ENCODE measurements around the gene GRK3. TPM values are rescaled to one million over a fixed set of nuclear protein-coding genes. Genes with fewer than 3 reads are reported as not detected.
"Not testable (repeated sequence)": the region's sequence is repeated elsewhere in the genome, so short reads cannot be mapped to it uniquely, and the experiment has no call there.

Gene GRK3
- total RNA-seq, 1 experiment from 2014 or later: 0.98 TPM

DNA sequence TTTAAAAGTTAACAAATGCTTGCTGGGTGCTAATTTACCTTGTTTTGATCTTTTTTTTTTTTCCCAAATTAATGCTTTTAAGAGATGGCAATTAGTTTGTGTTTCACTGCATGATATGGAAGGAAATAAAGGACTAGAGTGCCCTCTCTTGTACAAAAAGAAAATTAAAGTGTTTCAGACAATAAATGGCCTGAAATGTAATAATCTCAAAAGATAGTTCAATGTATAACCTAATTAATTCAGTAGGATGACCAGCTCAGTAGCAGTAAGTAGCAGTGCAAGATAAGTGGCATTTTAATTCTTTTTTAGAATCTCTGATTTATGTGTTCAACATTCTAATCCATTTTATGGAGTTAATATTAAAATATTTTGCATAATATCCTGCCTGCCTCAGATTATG, 137.6 kb downstream of the GRK3 start:
- DNase-seq (ENCODE audit: low read depth): no peak
- in situ Hi-C loops (cut with HindIII; ENCODE audit: low pct_unique_long_range_greater_than_20kb, low sequenced_read_pairs): no loop called here

DNA sequence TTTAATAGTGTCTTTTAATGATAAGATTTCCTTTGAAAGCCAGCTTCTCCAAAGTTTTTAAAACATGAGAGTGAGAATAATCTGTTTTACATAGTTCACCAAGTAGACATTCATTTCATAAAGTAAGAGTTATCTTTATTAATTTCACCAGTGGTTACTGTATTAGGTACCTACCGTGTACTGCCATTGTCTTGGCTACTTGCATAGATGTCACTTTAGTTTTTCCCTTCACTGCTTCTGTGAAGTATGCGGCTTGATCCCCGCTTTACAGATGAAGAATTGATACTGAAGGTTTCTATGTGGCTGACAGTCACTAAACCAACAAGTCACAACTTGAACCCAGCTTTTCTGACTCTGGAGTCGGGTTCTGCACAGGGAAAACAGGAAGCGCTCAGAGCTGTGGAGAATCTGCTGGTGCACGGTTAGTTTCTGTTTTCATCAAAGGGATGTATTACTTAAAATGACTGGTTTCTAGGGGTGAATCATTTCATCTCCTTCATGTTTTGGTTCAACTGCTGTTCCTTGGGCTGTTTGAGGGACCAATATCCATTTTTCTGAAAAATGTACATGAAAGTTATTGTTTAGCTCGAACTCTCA, 138.2 kb downstream of the GRK3 start:
- in situ Hi-C loops (cut with HindIII; ENCODE audit: low pct_unique_long_range_greater_than_20kb, low sequenced_read_pairs): no loop called here
- no peak for DNase-seq (ENCODE audit: low read depth)

- DNase-seq (ENCODE audit: low read depth): no peak
- in situ Hi-C loops (cut with HindIII; ENCODE audit: low pct_unique_long_range_greater_than_20kb, low sequenced_read_pairs): no loop called here
These were observed 140.2 kb downstream of the GRK3 start for GRCh38 chr22:25704701-25705100.

DNA sequence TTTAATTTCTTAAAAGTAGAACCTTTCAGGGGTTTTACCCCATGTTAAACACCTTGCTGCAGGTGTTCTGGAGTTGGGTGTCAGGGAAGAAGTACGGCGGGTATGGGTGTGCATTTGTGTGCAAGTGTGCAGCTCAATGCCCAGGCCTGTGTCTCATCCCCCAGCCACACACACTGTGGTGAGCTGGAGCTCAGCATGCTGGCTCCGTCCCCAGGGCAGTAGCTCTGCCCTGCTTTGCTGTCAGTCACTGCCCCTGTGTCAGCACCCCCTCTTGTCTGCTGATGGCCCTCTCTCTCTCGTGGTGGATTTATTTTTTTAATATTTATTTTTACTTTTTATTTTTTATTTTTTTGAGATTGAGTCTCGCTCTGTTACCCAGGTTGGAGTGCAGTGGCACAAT, 141.7 kb downstream of the GRK3 start:
- in situ Hi-C loops (cut with HindIII; ENCODE audit: low pct_unique_long_range_greater_than_20kb, low sequenced_read_pairs): no loop called here
- no peak for DNase-seq (ENCODE audit: low read depth)

- in situ Hi-C loops (cut with HindIII; ENCODE audit: low pct_unique_long_range_greater_than_20kb, low sequenced_read_pairs); DNase-seq (ENCODE audit: low read depth): not testable (repeated sequence)
These were observed 144.0 kb downstream of the GRK3 start for GRCh38 chr22:25708430-25708829.

DNA sequence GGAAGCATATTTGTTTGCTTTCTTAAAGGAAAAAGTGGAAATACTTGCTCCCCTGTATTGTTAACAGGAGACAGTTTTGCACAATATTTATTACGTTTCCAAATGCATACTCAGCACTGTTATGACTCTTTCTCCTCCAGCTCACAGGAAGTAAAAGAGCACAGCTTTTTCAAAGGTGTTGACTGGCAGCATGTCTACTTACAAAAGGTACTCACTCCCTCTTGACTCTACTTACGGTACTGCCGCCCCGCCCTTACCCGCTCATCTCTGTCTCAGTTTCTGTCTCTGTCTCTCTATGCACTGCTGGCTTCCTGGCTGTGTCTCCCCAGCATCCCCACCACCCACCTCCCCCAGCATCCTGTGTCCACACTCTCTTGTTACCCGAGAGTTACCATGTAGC, 145.3 kb downstream of the GRK3 start:
- in situ Hi-C loops (cut with HindIII; ENCODE audit: low pct_unique_long_range_greater_than_20kb, low sequenced_read_pairs): no loop called here
- no peak for DNase-seq (ENCODE audit: low read depth)

- no peak for DNase-seq (ENCODE audit: low read depth)
- in situ Hi-C loops (cut with HindIII; ENCODE audit: low pct_unique_long_range_greater_than_20kb, low sequenced_read_pairs): no loop called here
These were observed 146.0 kb downstream of the GRK3 start for GRCh38 chr22:25710501-25710900.

- DNase-seq (ENCODE audit: low read depth): no peak
- in situ Hi-C loops (cut with HindIII; ENCODE audit: low pct_unique_long_range_greater_than_20kb, low sequenced_read_pairs): no loop called here
These were observed 147.0 kb downstream of the GRK3 start for GRCh38 chr22:25711491-25711890.

GRCh38 chr22:25712661-25713400, 148.4 kb downstream of the GRK3 start:
- DNase-seq (ENCODE audit: low read depth): no peak
- in situ Hi-C loops (cut with HindIII; ENCODE audit: low pct_unique_long_range_greater_than_20kb, low sequenced_read_pairs): no loop called here

DNA sequence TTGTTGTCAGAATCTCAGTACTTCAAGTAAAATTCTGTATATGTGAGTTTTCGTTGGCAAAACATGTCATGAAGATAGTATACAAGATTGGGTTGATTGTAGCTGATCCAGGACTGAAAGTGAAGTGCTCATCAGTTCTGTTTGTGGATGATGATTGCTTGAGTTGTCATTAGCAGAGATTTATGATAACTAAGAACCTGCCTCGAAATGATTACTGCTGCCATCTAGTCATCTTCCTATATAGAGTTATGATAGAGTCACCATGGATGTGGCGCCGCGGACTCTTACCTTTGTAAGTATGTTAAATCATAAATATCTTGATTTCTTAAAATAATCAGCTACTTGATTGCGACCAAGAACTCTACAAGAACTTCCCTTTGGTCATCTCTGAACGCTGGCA, 149.6 kb downstream of the GRK3 start:
- in situ Hi-C loops (cut with HindIII; ENCODE audit: low pct_unique_long_range_greater_than_20kb, low sequenced_read_pairs): no loop called here
- no peak for DNase-seq (ENCODE audit: low read depth)

DNA sequence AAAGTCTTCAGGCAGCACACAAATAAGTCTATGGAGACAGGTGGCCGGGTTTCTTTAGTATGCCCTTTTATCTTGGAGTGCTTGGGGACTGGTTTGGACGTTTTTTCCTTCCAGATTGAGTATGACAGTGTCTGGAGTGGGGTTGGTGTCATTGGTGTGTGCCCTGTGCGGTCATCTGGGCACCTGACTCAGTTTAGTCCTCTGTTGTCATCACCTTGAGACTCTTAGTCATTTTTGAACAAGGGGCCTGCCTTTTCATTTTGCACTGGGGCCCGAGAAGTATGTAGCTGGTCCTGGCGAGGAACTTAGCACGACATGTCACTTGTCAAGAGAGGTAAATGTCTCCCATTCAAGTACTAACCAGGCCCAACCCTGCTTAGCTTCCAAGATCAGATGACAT, 150.3 kb downstream of the GRK3 start:
- in situ Hi-C loops (cut with HindIII; ENCODE audit: low pct_unique_long_range_greater_than_20kb, low sequenced_read_pairs): no loop called here

DNA sequence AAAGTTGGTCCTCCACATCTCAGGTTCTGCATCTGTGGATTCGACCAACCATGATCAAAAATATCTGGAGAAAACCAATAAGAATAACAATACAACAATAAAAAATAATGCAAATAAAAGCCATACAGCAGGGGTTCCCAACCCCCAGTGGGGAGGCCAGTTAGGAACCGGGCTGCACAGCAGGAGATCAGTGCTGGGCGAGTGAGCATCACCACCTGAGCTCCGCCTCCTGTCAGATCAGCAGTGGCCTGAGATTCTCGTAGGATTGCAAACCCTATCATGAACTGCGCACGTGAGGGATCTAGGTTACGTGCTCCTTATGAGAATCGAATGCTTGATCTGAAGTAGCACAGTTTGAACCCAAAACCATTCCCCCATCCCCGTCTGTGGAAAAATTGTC, 152.2 kb downstream of the GRK3 start:
- no peak for DNase-seq (ENCODE audit: low read depth)
- in situ Hi-C loops (cut with HindIII; ENCODE audit: low pct_unique_long_range_greater_than_20kb, low sequenced_read_pairs): no loop called here

More for the DNA sequence above, 150.3 kb downstream of the GRK3 start:
- no peak for DNase-seq (ENCODE audit: low read depth)

- in situ Hi-C loops (cut with HindIII; ENCODE audit: low pct_unique_long_range_greater_than_20kb, low sequenced_read_pairs): no loop called here
- DNase-seq (ENCODE audit: low read depth): no peak
These were observed 153.8 kb downstream of the GRK3 start for GRCh38 chr22:25718135-25718840.

DNA sequence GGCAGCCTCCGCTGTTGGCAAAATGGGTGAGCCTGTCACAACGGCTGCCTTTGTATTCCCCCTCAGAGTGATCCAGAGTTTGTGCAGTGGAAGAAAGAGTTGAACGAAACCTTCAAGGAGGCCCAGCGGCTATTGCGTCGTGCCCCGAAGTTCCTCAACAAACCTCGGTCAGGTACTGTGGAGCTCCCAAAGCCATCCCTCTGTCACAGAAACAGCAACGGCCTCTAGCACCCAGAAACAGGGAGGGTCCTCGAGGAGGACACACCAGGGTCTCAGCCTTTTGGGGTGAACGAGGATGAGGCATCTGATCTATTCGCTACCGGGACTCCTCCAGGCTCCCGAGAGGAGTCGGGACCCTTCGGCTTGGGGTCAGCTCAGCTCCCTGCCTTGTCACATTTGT, 157.7 kb downstream of the GRK3 start:
- no peak for DNase-seq (ENCODE audit: low read depth)
- in situ Hi-C loops (cut with HindIII; ENCODE audit: low pct_unique_long_range_greater_than_20kb, low sequenced_read_pairs): no loop called here

- DNase-seq (ENCODE audit: low read depth): no peak
- in situ Hi-C loops (cut with HindIII; ENCODE audit: low pct_unique_long_range_greater_than_20kb, low sequenced_read_pairs): no loop called here
These were observed 158.2 kb downstream of the GRK3 start for GRCh38 chr22:25722626-25723025.

- DNase-seq (ENCODE audit: low read depth): no peak
- in situ Hi-C loops (cut with HindIII; ENCODE audit: low pct_unique_long_range_greater_than_20kb, low sequenced_read_pairs): no loop called here
These were observed 161.8 kb downstream of the GRK3 start for GRCh38 chr22:25726241-25726640.

- DNase-seq (ENCODE audit: low read depth): no peak
- in situ Hi-C loops (cut with HindIII; ENCODE audit: low pct_unique_long_range_greater_than_20kb, low sequenced_read_pairs): no loop called here
These were observed 163.6 kb downstream of the GRK3 start for GRCh38 chr22:25728071-25728470.

- DNase-seq (ENCODE audit: low read depth): no peak
- in situ Hi-C loops (cut with HindIII; ENCODE audit: low pct_unique_long_range_greater_than_20kb, low sequenced_read_pairs): no loop called here
These were observed 164.8 kb downstream of the GRK3 start for GRCh38 chr22:25729016-25729995.

Measured in Caki2 (cell line).